Left lung (tissue), 10 donors: Measurements from ENCODE around the gene FAM20C. TPM values are rescaled to one million over a fixed set of nuclear protein-coding genes. Genes with fewer than 3 reads are reported as not detected.

Experiments used
- ATAC-seq: fragments of 200-7000 bp; cut with Tn5 transposase; one replicate; pipeline ENCODE4 v1.9.1; 2020; ENCODE audit warnings: moderate library complexity
- DNase-seq, 4 donors: peaks; one replicate each; pipeline ENCODE4 v3.0.0-alpha.2; 2013 to 2020
- H3K27ac ChIP-seq, 2 donors: fragments of 200-600 bp; sonication (generic) in 1 of 2; one replicate each; pipeline versions ENCODE4 v1.5.0 to v1.8.0; 2020 to 2021
- H3K27me3 ChIP-seq, 2 donors: fragments of 200-600 bp; sonication (generic) in 1 of 2; one replicate each; pipeline versions ENCODE4 v1.5.0 to v1.8.0; 2020 to 2021
- H3K36me3 ChIP-seq, 2 donors: fragments of 200-600 bp; sonication (generic) in 1 of 2; one replicate each; pipeline versions ENCODE4 v1.5.0 to v1.8.0; 2020 to 2021
- H3K4me1 ChIP-seq, 2 donors: fragments of 200-600 bp; one replicate each; pipeline ENCODE4 v1.8.0; 2021
- H3K4me3 ChIP-seq, 2 donors: fragments of 200-600 bp; sonication (generic) in 1 of 2; one replicate each; pipeline versions ENCODE4 v1.5.0 to v1.8.0; 2020 to 2021; ENCODE audit warnings: mild to moderate bottlenecking in 1 of 2
- H3K9me3 ChIP-seq, 2 donors: fragments of 200-600 bp; sonication (generic) in 1 of 2; one replicate each; pipeline versions ENCODE4 v1.5.0 to v1.8.0; 2020 to 2021
- intact Hi-C, 2 donors: fragments of 100-400 bp; cut with DNase I; formaldehyde crosslinking; loops; one replicate each; pipeline versions ENCODE4 v1.11.2 to v1.14.2; 2022
- polyA plus RNA-seq, 6 donors: library from polyadenylated mRNA; unstranded; fragments of 120-200 nt; gene quantifications; one replicate each; pipeline ENCODE4 v1.2.1, GENCODE V29; 2013; ENCODE audit not compliant: insufficient read length in 6 of 6
- total RNA-seq, 2 donors: library from RNA; stranded (reverse); fragmentation: NEBNext Ultra II Directional; extraction: Animal tissue kit (Norgen Biotek cat#: 25700); gene quantifications; one replicate each; pipeline ENCODE4 v1.2.1, GENCODE V29; 2021
- TF ChIP-seq, protein P1 (sequence below), 2 donors: fragments of 200-600 bp; sonication (generic) in 1 of 2; IDR thresholded peaks; one replicate each; pipeline versions ENCODE4 v1.5.0 to v1.8.0; 2021; ENCODE audit warnings: antibody characterized with exemption in 2 of 2
- donor health status: DM: no; HTN: yes; CAD: no.
- donor health status: DM: no; HTN: no; CAD: no.

FAM20C gene
- total and polyA plus RNA-seq, 8 donors: 21.2 to 75.5 (median 31.8) TPM

DNA sequence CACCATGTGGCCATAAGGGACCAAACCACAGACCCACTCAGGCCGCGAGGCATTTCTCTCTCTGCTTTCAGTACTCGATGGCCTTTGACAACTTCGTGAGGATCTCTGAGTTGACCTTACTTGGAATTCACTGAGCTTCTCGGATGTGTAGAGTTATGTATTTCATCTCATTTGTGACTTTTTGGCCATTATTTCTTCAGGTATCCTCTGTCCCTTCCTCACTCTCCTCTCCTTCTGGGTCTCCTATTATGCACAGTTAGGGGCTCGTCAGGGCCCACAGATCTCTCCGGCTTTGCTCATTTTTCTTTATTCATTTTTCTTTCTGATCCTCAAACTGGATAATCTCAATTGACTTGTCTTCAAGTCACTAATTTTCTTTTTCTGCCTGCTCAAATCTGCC lies 81.0 kb downstream of the FAM20C start:
- Histone ChIP-seq H3K27ac (no peak overlapping the region), H3K9me3 (peaks cover 0 to 31% of the 10 kb centered on the region in 2 donors), H3K4me1 (no peaks in the 10 kb centered on the region), H3K4me3 (no peak overlapping the region), H3K36me3 (no peaks in the 10 kb centered on the region), H3K27me3 (no peaks in the 10 kb centered on the region)
- intact Hi-C loops: no loop called here
- ATAC-seq (no peak), DNase-seq (no peak)
- TF ChIP-seq, protein P1, sequence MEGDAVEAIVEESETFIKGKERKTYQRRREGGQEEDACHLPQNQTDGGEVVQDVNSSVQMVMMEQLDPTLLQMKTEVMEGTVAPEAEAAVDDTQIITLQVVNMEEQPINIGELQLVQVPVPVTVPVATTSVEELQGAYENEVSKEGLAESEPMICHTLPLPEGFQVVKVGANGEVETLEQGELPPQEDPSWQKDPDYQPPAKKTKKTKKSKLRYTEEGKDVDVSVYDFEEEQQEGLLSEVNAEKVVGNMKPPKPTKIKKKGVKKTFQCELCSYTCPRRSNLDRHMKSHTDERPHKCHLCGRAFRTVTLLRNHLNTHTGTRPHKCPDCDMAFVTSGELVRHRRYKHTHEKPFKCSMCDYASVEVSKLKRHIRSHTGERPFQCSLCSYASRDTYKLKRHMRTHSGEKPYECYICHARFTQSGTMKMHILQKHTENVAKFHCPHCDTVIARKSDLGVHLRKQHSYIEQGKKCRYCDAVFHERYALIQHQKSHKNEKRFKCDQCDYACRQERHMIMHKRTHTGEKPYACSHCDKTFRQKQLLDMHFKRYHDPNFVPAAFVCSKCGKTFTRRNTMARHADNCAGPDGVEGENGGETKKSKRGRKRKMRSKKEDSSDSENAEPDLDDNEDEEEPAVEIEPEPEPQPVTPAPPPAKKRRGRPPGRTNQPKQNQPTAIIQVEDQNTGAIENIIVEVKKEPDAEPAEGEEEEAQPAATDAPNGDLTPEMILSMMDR (IDR thresholded peaks at IDR 0.05): no peak

DNA sequence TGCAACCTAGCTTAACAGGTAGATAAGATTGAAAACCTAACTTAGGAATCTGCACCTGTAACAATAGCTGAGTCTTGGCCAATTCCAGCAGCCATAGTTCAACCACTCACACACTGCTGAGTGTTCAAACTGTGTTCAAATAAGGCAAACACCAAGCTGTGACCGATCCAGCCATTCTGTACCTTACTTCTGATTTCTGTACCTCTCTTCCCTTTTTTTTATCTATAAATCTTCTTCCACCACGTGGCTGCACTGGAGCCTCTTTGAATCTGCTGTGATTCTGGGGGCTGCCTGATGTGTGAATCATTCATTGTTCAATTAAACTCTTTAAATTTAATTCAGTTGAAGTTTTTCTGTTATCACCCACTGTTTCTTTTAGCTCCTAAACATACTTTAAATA lies 81.9 kb downstream of the FAM20C start:
- Histone ChIP-seq H3K4me3 (no peak overlapping the region), H3K36me3 (no peaks in the 10 kb centered on the region), H3K27ac (no peak overlapping the region), H3K27me3 (no peaks in the 10 kb centered on the region), H3K9me3 (peaks cover 0 to 31% of the 10 kb centered on the region in 2 donors), H3K4me1 (no peaks in the 10 kb centered on the region)
- DNase-seq (no peak), ATAC-seq (no peak)
- TF ChIP-seq, protein P1 (IDR thresholded peaks at IDR 0.05): no peak
- intact Hi-C loops: no loop called here

DNA sequence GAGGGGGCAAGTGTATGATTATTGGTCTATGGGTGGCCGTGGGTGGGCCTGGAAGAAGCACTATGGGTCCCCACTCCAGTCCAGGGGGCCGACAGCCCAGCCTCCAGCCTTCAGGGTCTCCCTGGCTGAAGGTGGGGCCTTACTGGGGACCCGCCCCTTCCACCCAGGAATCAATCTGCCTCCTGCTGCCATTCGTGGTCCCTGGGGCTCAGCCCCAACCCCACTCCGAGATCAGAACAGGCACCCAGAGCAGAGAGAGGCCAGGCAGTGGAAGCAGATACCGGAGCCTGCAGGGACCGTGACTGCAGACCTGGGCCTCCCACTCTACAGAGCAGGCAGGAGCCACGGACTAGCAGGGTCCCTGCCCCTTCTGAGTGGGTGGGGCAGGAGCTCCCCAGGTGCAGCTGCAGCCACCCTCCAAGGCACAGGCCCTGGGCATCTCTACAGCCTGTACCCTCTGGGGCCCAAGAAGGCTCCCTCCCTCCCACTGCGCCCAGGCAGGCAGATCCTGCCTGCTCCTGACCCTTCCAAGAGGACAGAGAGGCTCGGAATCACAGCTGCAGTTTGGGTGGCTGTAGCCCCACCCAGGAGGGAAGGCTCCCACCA lies 84.0 kb downstream of the FAM20C start:
- intact Hi-C loops: no loop called here
- Histone ChIP-seq H3K9me3 (peaks cover 0 to 31% of the 10 kb centered on the region in 2 donors), H3K27me3 (no peaks in the 10 kb centered on the region), H3K4me3 (no peak overlapping the region), H3K36me3 (no peaks in the 10 kb centered on the region), H3K4me1 (no peaks in the 10 kb centered on the region), H3K27ac (no peak overlapping the region)
- TF ChIP-seq, protein P1 (IDR thresholded peaks at IDR 0.05): no peak
- ATAC-seq: no peak
- peak in 2 of 4 donors; percentile 13 to 43 for DNase-seq

DNA sequence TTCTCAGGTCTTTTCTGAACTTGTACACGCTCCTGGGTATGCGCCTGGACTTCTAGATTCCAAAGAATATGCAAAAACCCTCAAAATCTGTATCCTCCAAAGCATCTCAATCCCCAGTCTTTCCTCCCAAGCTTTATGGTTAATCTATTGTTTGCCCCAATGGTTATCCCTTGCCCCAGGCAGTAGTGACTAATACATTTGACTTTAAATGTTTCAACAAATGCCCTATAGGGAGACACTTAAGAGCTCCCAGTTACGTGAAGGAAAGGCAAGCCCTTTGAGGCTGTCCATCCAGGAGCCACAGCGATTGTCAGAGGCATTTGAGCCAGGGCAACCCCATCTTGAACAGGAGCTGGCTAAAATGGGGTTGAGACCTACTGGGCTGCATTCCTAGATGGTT lies 84.9 kb downstream of the FAM20C start:
- intact Hi-C loops: no loop called here
- ATAC-seq: no peak

DNA sequence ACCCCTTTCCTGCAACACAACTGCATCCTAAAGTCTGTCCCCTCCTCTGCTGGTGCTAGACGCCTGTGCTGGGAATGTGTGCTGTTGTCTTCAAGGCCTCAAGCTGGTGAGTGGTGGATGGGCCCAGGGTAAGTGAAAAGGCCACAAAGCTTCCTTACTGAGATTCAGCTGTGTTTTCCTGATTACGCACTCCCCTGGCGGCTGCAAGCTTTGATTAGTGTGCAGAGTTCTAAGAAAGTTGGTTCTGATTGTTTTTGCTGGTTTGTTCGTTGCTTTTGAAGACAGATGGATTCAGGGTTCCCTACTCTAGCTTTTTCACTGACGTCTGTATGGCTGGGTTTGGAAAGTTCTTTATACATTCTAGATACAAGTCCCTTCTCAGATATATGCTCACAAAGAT lies 85.7 kb downstream of the FAM20C start:
- DNase-seq: no peak
- intact Hi-C loops: no loop called here

More for the DNA sequence above, 84.9 kb downstream of the FAM20C start:
- Histone ChIP-seq H3K4me3 (no peak overlapping the region), H3K9me3 (peaks cover 0 to 31% of the 10 kb centered on the region in 2 donors), H3K27ac (no peak overlapping the region), H3K27me3 (no peaks in the 10 kb centered on the region), H3K36me3 (no peaks in the 10 kb centered on the region), H3K4me1 (no peaks in the 10 kb centered on the region)
- TF ChIP-seq, protein P1 (IDR thresholded peaks at IDR 0.05): no peak
- no peak for DNase-seq

More for the DNA sequence above, 85.7 kb downstream of the FAM20C start:
- Histone ChIP-seq H3K9me3 (peaks cover 0 to 24% of the 10 kb centered on the region in 2 donors), H3K4me1 (no peaks in the 10 kb centered on the region), H3K4me3 (no peak overlapping the region), H3K27me3 (no peaks in the 10 kb centered on the region), H3K27ac (no peak overlapping the region), H3K36me3 (no peaks in the 10 kb centered on the region)
- ATAC-seq: no peak
- TF ChIP-seq, protein P1 (IDR thresholded peaks at IDR 0.05): no peak
